Endothelial cell of umbilical vein (primary cell): ENCODE measurements around the gene KIAA0825. TPM values are rescaled to one million over a fixed set of nuclear protein-coding genes. Genes with fewer than 3 reads are reported as not detected.

ENCODE experiments used
- BruUV-seq: library from RNA; stranded (reverse); fragments of 400-500 nt; replicated peaks from 2 replicates; lab custom pipeline; 2021; lab: Mats Ljungman, UMichigan
- CTCF ChIA-PET: fragments of 300-600, 350-600 bp; sonication (Branson Sonifier 250); formaldehyde crosslinking; loops from one replicate; lab custom pipeline; 2021; ENCODE audit warnings: antibody characterized with exemption, inconsistent platforms; lab: Charles Lee
- POLR2A ChIA-PET: fragments of 300-600, 350-600 bp; sonication (Branson Sonifier 250); formaldehyde crosslinking; loops from one replicate; lab custom pipeline; 2021; ENCODE audit warnings: antibody characterized with exemption, inconsistent platforms; lab: Charles Lee
- DNase-seq: peaks from one replicate; pipeline ENCODE4 v3.0.0-alpha.2; 2011; ENCODE audit warnings: low read depth, low spot score
- FAIRE-seq: peaks from 2 replicates; lab custom pipeline; 2011; peaks lifted over from hg19 to GRCh38; lab: Jason Lieb, UNC
- H2AFZ ChIP-seq: 2 replicates; pipeline ENCODE4 v1.6.0; 2012; ENCODE audit warnings: low read depth, low read length, control low read depth, inconsistent platforms
- H3K27ac ChIP-seq: 2 replicates; pipeline ENCODE4 v1.5.1; 2011; ENCODE audit warnings: low read depth, mild to moderate bottlenecking, control low read depth, low read length, moderate library complexity; ENCODE audit not compliant: insufficient read depth
- H3K27me3 ChIP-seq, 2 experiments: 2 replicates each; pipeline versions ENCODE4 v1.6.0 to v1.6.1; 2011; ENCODE audit warnings: low read length in 2 of 2, mixed read lengths in 1 of 2; ENCODE audit not compliant: control insufficient read depth in 2 of 2, insufficient read depth in 2 of 2
- H3K36me3 ChIP-seq, 2 experiments: 2 replicates in 1 of 2; 3 replicates in 1 of 2; pipeline ENCODE4 v1.5.1; 2011; ENCODE audit warnings: low read length in 2 of 2, mild to moderate bottlenecking in 1 of 2, moderate library complexity in 1 of 2; ENCODE audit not compliant: control insufficient read depth in 2 of 2, insufficient read depth in 2 of 2; ENCODE audit errors: extremely low read depth in 1 of 2
- H3K4me1 ChIP-seq: 3 replicates; pipeline ENCODE4 v1.5.1; 2011; ENCODE audit warnings: mild to moderate bottlenecking, low read length; ENCODE audit not compliant: control insufficient read depth, insufficient read depth; ENCODE audit errors: extremely low read depth
- H3K4me2 ChIP-seq: 2 replicates; pipeline ENCODE4 v1.6.1; 2011; ENCODE audit warnings: low read length, control low read depth, mixed read lengths; ENCODE audit not compliant: insufficient read depth
- H3K4me3 ChIP-seq, 3 experiments: fragments of 200-600 bp in 1 of 3; sonication (generic), shearing (Covaris generic) in 1 of 3; replicated peaks in 1 of 3; 2 replicates each; pipeline ENCODE4 v1.5.1; 2011 to 2016; ENCODE audit warnings: control low read depth in 3 of 3, low read length in 3 of 3, mild to moderate bottlenecking in 2 of 3, inconsistent platforms in 1 of 3, low read depth in 1 of 3, moderate library complexity in 1 of 3; ENCODE audit not compliant: insufficient read depth in 1 of 3
- H3K79me2 ChIP-seq: 2 replicates; pipeline ENCODE4 v1.6.0; 2012; ENCODE audit warnings: low read length, inconsistent platforms; ENCODE audit not compliant: control insufficient read depth, insufficient read depth
- H3K9ac ChIP-seq: replicated peaks from 2 replicates; pipeline ENCODE3; 2011; ENCODE audit warnings: low read length, control low read depth; ENCODE audit not compliant: insufficient read depth; ENCODE audit errors: extremely low read depth
- H3K9me1 ChIP-seq: replicated peaks from 3 replicates; pipeline ENCODE4 v1.6.0; 2011; ENCODE audit warnings: mild to moderate bottlenecking, low read length; ENCODE audit not compliant: control insufficient read depth, insufficient read depth; ENCODE audit errors: extremely low read depth
- H3K9me3 ChIP-seq: replicated peaks from 2 replicates; pipeline ENCODE4 v1.5.1; 2012; ENCODE audit warnings: low read length, inconsistent platforms; ENCODE audit not compliant: control insufficient read depth, insufficient read depth
- H4K20me1 ChIP-seq: replicated peaks from 2 replicates; pipeline ENCODE3; 2011; ENCODE audit warnings: mild to moderate bottlenecking, low read length; ENCODE audit not compliant: control insufficient read depth, insufficient read depth; ENCODE audit errors: extremely low read depth
- EZH2 ChIP-seq: IDR thresholded peaks from 2 replicates; pipeline ENCODE4 v1.6.1; 2012; ENCODE audit warnings: borderline replicate concordance, low read depth, mild to moderate bottlenecking, moderate library complexity, low read length, inconsistent platforms; ENCODE audit not compliant: severe bottlenecking
- FOS ChIP-seq: IDR thresholded peaks from 2 replicates; pipeline ENCODE4 v1.6.1; 2011; ENCODE audit warnings: mild to moderate bottlenecking, low read length, moderate library complexity, borderline replicate concordance; ENCODE audit not compliant: insufficient read depth
- GATA2 ChIP-seq: IDR thresholded peaks from 2 replicates; pipeline ENCODE4 v1.7.0; 2011; ENCODE audit warnings: low read depth, mild to moderate bottlenecking, moderate library complexity, mixed read lengths, low read length; ENCODE audit not compliant: insufficient read length, insufficient read depth
- JUN ChIP-seq: IDR thresholded peaks from 2 replicates; pipeline ENCODE4 v1.6.1; 2011; ENCODE audit warnings: borderline replicate concordance, low read depth; ENCODE audit not compliant: insufficient read length, insufficient read depth
- MYC ChIP-seq: IDR thresholded peaks from one replicate; pipeline ENCODE4 v1.6.1; 2011; ENCODE audit warnings: mild to moderate bottlenecking, low read depth, low read length
- POLR2A ChIP-seq: IDR thresholded peaks from 2 replicates; pipeline ENCODE4 v1.6.1; 2012; ENCODE audit warnings: low read depth, mild to moderate bottlenecking, control low read depth, low read length
- POLR2AphosphoS5 ChIP-seq: IDR thresholded peaks from 2 replicates; pipeline ENCODE4 v1.6.1; 2012; ENCODE audit warnings: low read depth, mild to moderate bottlenecking, control low read depth, low read length, moderate library complexity; ENCODE audit not compliant: insufficient read depth
- dilution Hi-C: fragments of 300-500 bp; cut with MboI; formaldehyde crosslinking; loops from one replicate; pipeline ENCODE4 v1.15.0; 2019; ENCODE audit warnings: low sequenced_read_pairs; ENCODE audit not compliant: extremely low pct_ligation_motif_present
- intact Hi-C: fragments of 100-400 bp; cut with micrococcal nuclease; formaldehyde crosslinking; loops from one replicate; pipeline ENCODE4 v1.10.0; 2022
- polyA plus RNA-seq, 4 experiments: library from polyadenylated mRNA; depleted of rRNA in 3 of 4; stranded (reverse) in 3 of 4; unstranded in 1 of 4; fragments of >200 nt; gene quantifications; 2 replicates each; pipeline versions ENCODE4 v1.2.1 to v1.2.3, GENCODE V29; 2011 to 2012; ENCODE audit warnings: missing spikeins in 1 of 4
- total RNA-seq: library from RNA; stranded (reverse); gene quantifications from 2 replicates; pipeline ENCODE4 v1.2.3, GENCODE V29; 2021
- TF ChIP-seq, protein P1 (sequence below), 2 donors: IDR thresholded peaks; 1 replicate in 1 of 2; 2 replicates in 1 of 2; pipeline ENCODE4 v1.5.1; 2011; ENCODE audit warnings: low read length in 2 of 2, mild to moderate bottlenecking in 2 of 2, moderate library complexity in 2 of 2, control low read depth in 1 of 2, inconsistent platforms in 1 of 2, low read depth in 1 of 2; ENCODE audit not compliant: insufficient read depth in 1 of 2; ENCODE audit errors: extremely low read depth in 1 of 2
- TF ChIP-seq, protein P2 (sequence below): IDR thresholded peaks from 2 replicates; pipeline ENCODE4 v1.6.1; 2011; ENCODE audit not compliant: insufficient read depth, insufficient read length

The KIAA0825 gene
- total and polyA plus RNA-seq, 2 donors (not counting 3 experiments of a cell fraction or from before 2014, with no cell fraction given): 0.15 to 1.1 TPM

DNA sequence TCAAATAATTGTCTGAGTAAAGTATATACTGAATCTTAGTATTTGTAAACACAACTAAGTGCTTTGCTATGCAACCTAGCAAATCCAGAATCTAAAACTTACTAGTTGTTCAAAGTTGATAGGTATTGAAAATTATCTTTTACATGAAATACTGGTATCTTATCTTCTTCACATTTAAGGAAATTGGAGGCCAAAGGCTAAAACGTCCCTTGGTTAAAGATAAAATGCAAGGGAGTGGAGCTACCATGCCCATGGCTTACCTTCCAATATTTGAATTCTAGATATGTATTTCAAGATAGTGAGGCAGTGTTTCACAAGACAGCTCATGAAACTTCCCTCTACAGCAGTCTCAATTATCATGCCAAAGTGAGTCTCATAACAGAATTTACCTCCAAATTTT, 373.5 kb downstream of the KIAA0825 start:
- H3K36me3 ChIP-seq: no peaks in the 10 kb centered on the region
- BruUV-seq: no TSS peak
- peaks cover 0 to 2% of the 10 kb centered on the region in 2 experiments for H3K27me3 ChIP-seq
- no peaks in the 10 kb centered on the region for H3K79me2 ChIP-seq
- no peak overlapping the region for H3K27ac ChIP-seq
- ChIA-PET CTCF (no interaction called here), POLR2A (no interaction called here)
- no peaks in the 10 kb centered on the region for H4K20me1 ChIP-seq
- no peaks in the 10 kb centered on the region for H3K9me3 ChIP-seq
- H3K4me3 ChIP-seq: no peak overlapping the region
- FAIRE-seq (no peak), DNase-seq (no peak)
- TF ChIP-seq GATA2 (no peak), MYC (no peak), EZH2 (no peak), FOS (no peak), POLR2AphosphoS5 (no peak), POLR2A (no peak), JUN (no peak)
- TF ChIP-seq, protein P1, sequence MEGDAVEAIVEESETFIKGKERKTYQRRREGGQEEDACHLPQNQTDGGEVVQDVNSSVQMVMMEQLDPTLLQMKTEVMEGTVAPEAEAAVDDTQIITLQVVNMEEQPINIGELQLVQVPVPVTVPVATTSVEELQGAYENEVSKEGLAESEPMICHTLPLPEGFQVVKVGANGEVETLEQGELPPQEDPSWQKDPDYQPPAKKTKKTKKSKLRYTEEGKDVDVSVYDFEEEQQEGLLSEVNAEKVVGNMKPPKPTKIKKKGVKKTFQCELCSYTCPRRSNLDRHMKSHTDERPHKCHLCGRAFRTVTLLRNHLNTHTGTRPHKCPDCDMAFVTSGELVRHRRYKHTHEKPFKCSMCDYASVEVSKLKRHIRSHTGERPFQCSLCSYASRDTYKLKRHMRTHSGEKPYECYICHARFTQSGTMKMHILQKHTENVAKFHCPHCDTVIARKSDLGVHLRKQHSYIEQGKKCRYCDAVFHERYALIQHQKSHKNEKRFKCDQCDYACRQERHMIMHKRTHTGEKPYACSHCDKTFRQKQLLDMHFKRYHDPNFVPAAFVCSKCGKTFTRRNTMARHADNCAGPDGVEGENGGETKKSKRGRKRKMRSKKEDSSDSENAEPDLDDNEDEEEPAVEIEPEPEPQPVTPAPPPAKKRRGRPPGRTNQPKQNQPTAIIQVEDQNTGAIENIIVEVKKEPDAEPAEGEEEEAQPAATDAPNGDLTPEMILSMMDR (IDR thresholded peaks at IDR 0.05; ENCODE audit: extremely low read depth in 1 of 2, insufficient read depth in 1 of 2, low read depth in 1 of 2, low read length in 2 of 2): no peak
- TF ChIP-seq, protein P2, sequence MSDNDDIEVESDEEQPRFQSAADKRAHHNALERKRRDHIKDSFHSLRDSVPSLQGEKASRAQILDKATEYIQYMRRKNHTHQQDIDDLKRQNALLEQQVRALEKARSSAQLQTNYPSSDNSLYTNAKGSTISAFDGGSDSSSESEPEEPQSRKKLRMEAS: no peak
- no peak overlapping the region for H3K9ac ChIP-seq
- no peaks in the 10 kb centered on the region for H3K9me1 ChIP-seq
- H2AFZ ChIP-seq: no peak overlapping the region
- intact Hi-C loops (no loop called here), dilution Hi-C loops (no loop called here)
- no peak overlapping the region for H3K4me2 ChIP-seq
- no peaks in the 10 kb centered on the region for H3K4me1 ChIP-seq
